ENCODE data around the gene MPEG1.

GRCh38 chr11:59205648-59206047 is 7.1 kb downstream of the MPEG1 start:
- TF ChIP-seq ZNF277 (CRISPR knock-in tag; IDR thresholded peaks at IDR 0.05; ENCODE audit: borderline replicate concordance): no peak
- TF ChIP-seq, protein P1, sequence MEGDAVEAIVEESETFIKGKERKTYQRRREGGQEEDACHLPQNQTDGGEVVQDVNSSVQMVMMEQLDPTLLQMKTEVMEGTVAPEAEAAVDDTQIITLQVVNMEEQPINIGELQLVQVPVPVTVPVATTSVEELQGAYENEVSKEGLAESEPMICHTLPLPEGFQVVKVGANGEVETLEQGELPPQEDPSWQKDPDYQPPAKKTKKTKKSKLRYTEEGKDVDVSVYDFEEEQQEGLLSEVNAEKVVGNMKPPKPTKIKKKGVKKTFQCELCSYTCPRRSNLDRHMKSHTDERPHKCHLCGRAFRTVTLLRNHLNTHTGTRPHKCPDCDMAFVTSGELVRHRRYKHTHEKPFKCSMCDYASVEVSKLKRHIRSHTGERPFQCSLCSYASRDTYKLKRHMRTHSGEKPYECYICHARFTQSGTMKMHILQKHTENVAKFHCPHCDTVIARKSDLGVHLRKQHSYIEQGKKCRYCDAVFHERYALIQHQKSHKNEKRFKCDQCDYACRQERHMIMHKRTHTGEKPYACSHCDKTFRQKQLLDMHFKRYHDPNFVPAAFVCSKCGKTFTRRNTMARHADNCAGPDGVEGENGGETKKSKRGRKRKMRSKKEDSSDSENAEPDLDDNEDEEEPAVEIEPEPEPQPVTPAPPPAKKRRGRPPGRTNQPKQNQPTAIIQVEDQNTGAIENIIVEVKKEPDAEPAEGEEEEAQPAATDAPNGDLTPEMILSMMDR (IDR thresholded peaks at IDR 0.05 in 2 of 3, conservative IDR thresholded peaks at IDR 0.05 in 1 of 3; ENCODE audit: insufficient read depth in 2 of 3, low read depth in 1 of 3, low read length in 3 of 3): no peak
- TF ChIP-seq ZNF79 (CRISPR knock-in tag; IDR thresholded peaks at IDR 0.05; ENCODE audit: low read depth): no peak
- TF ChIP-seq ZNF146 (CRISPR knock-in tag; IDR thresholded peaks at IDR 0.05; ENCODE audit: unreplicated experiment): no peak
- no peak for TF ChIP-seq ELF4 (CRISPR knock-in tag; IDR thresholded peaks at IDR 0.05)
- TF ChIP-seq ZNF384 (IDR thresholded peaks at IDR 0.05; ENCODE audit: low read depth, low read length): no peak
- TF ChIP-seq RCOR1 (IDR thresholded peaks at IDR 0.05; ENCODE audit: borderline replicate concordance in 1 of 2, low read depth in 2 of 2, low read length in 2 of 2): no peak
- TF ChIP-seq MTF1 (CRISPR knock-in tag; IDR thresholded peaks at IDR 0.05; ENCODE audit: borderline replicate concordance): no peak
- TF ChIP-seq ZBED1 (IDR thresholded peaks at IDR 0.05): no peak
- TF ChIP-seq ZBTB7A (IDR thresholded peaks at IDR 0.05; ENCODE audit: borderline replicate concordance, control insufficient read depth, low read depth, low read length): no peak
- TF ChIP-seq ZBTB33 (CRISPR knock-in tag; IDR thresholded peaks at IDR 0.05): no peak
- no peak for TF ChIP-seq NFYB (IDR thresholded peaks at IDR 0.05; ENCODE audit: extremely low read depth, insufficient read length)
- no peak for TF ChIP-seq ARHGAP35 (IDR thresholded peaks at IDR 0.05; ENCODE audit: partially characterized antibody)
